H9 (cell line): ENCODE data around the gene MAP3K20. TPM values are rescaled to one million over a fixed set of nuclear protein-coding genes. Genes with fewer than 3 reads are reported as not detected.

Experiments
- DNase-seq: peaks from one replicate; pipeline ENCODE4 v3.0.0-alpha.2; 2017
- H2AFZ ChIP-seq: one replicate; pipeline ENCODE4 v1.6.1; 2013; ENCODE audit warnings: mild to moderate bottlenecking, low read length, control low read depth, moderate library complexity
- H2AK5ac ChIP-seq: 2 replicates; pipeline ENCODE4 v1.6.1; 2013; ENCODE audit warnings: low read length, control low read depth, mixed read lengths; ENCODE audit not compliant: insufficient read length
- H2BK120ac ChIP-seq: one replicate; pipeline ENCODE4 v1.6.1; 2013; ENCODE audit warnings: low read depth, mild to moderate bottlenecking, low read length, control low read depth, inconsistent platforms; ENCODE audit not compliant: poor library complexity, severe bottlenecking
- H2BK12ac ChIP-seq: 2 replicates; pipeline ENCODE4 v1.6.1; 2013; ENCODE audit warnings: low read length, control low read depth, mixed read lengths, low read depth; ENCODE audit not compliant: insufficient read length
- H2BK15ac ChIP-seq: 2 replicates; pipeline ENCODE4 v1.6.1; 2013; ENCODE audit warnings: low read depth, low read length, control low read depth
- H2BK20ac ChIP-seq: one replicate; pipeline ENCODE4 v1.6.1; 2013; ENCODE audit warnings: low read depth, mild to moderate bottlenecking, low read length, control low read depth, inconsistent platforms; ENCODE audit not compliant: poor library complexity, severe bottlenecking
- H2BK5ac ChIP-seq: 2 replicates; pipeline ENCODE4 v1.6.1; 2013; ENCODE audit warnings: low read length, control low read depth, mixed read lengths; ENCODE audit not compliant: insufficient read length
- H3K14ac ChIP-seq: 2 replicates; pipeline ENCODE4 v1.6.1; 2013; ENCODE audit warnings: low read length, control low read depth; ENCODE audit not compliant: insufficient read depth
- H3K18ac ChIP-seq: 2 replicates; pipeline ENCODE4 v1.6.1; 2013; ENCODE audit warnings: low read depth, mild to moderate bottlenecking, mixed read lengths, low read length, control low read depth; ENCODE audit not compliant: insufficient read length
- H3K23ac ChIP-seq: 2 replicates; pipeline ENCODE4 v1.6.1; 2013; ENCODE audit warnings: low read length, control low read depth, mixed read lengths, low read depth; ENCODE audit not compliant: insufficient read length
- H3K23me2 ChIP-seq: 2 replicates; pipeline ENCODE4 v1.6.1; 2013; ENCODE audit warnings: low read depth, mild to moderate bottlenecking, mixed read lengths, low read length, control low read depth; ENCODE audit not compliant: insufficient read length, poor library complexity, severe bottlenecking
- H3K27ac ChIP-seq: 2 replicates; pipeline ENCODE4 v1.5.1; 2013; ENCODE audit warnings: low read length, control low read depth, mixed read lengths, low read depth; ENCODE audit not compliant: insufficient read length
- H3K27me3 ChIP-seq: 2 replicates; pipeline ENCODE4 v1.6.1; 2013; ENCODE audit warnings: low read length, control low read depth, inconsistent platforms; ENCODE audit not compliant: insufficient read depth
- H3K4ac ChIP-seq: 2 replicates; pipeline ENCODE4 v1.6.1; 2013; ENCODE audit warnings: low read depth, mild to moderate bottlenecking, control low read depth, inconsistent platforms, low read length, moderate library complexity
- H3K4me1 ChIP-seq: 2 replicates; pipeline ENCODE4 v1.6.1; 2013; ENCODE audit warnings: low read length, control low read depth, inconsistent platforms; ENCODE audit not compliant: insufficient read depth
- H3K4me2 ChIP-seq: 2 replicates; pipeline ENCODE4 v1.6.1; 2013; ENCODE audit warnings: low read length, control low read depth, mixed read lengths; ENCODE audit not compliant: insufficient read length, insufficient read depth
- H3K56ac ChIP-seq: 2 replicates; pipeline ENCODE4 v1.6.1; 2013; ENCODE audit warnings: low read depth, mild to moderate bottlenecking, mixed read lengths, low read length, control low read depth; ENCODE audit not compliant: insufficient read length
- H3K79me1 ChIP-seq: 2 replicates; pipeline ENCODE4 v1.6.1; 2013; ENCODE audit warnings: low read depth, mild to moderate bottlenecking, moderate library complexity, low read length, control low read depth, inconsistent platforms; ENCODE audit not compliant: insufficient read depth, poor library complexity, severe bottlenecking
- H3K79me2 ChIP-seq: 2 replicates; pipeline ENCODE4 v1.6.1; 2013; ENCODE audit warnings: low read length, control low read depth, inconsistent platforms; ENCODE audit not compliant: insufficient read depth
- H3K9ac ChIP-seq: 2 replicates; pipeline ENCODE4 v1.6.1; 2013; ENCODE audit warnings: low read length, control low read depth, mixed read lengths; ENCODE audit not compliant: insufficient read length; ENCODE audit errors: extremely low read depth
- H3K9me3 ChIP-seq: one replicate; pipeline ENCODE4 v1.6.1; 2013; ENCODE audit warnings: low read depth, low read length, inconsistent platforms; ENCODE audit not compliant: control insufficient read depth
- H3T11ph ChIP-seq: one replicate; pipeline ENCODE4 v1.6.1; 2013; ENCODE audit warnings: mild to moderate bottlenecking, low read length, control low read depth, inconsistent platforms
- H4K20me1 ChIP-seq: one replicate; pipeline ENCODE4 v1.6.1; 2013; ENCODE audit not compliant: control insufficient read depth, insufficient read length, insufficient read depth
- H4K5ac ChIP-seq: 2 replicates; pipeline ENCODE4 v1.6.1; 2013; ENCODE audit warnings: low read depth, mild to moderate bottlenecking, mixed read lengths, low read length, control low read depth; ENCODE audit not compliant: insufficient read length
- H4K8ac ChIP-seq: replicated peaks from 2 replicates; pipeline ENCODE4 v1.6.1; 2013; ENCODE audit warnings: low read length, control low read depth, mixed read lengths, low read depth; ENCODE audit not compliant: insufficient read length
- H4K91ac ChIP-seq: 2 replicates; pipeline ENCODE4 v1.6.1; 2013; ENCODE audit warnings: low read depth, mild to moderate bottlenecking, moderate library complexity, mixed read lengths, low read length, control low read depth; ENCODE audit not compliant: insufficient read length
- H3K27ac Mint-ChIP-seq, 3 experiments: 2 replicates in 2 of 3; 3 replicates in 1 of 3; pipeline ENCODE4 v1.8.0; 2020 to 2021; ENCODE audit warnings: mixed read lengths in 3 of 3, mild to moderate bottlenecking in 1 of 3, moderate library complexity in 1 of 3
- H3K27me3 Mint-ChIP-seq: 2 replicates; pipeline ENCODE4 v1.8.0; 2021; ENCODE audit warnings: low read depth, mild to moderate bottlenecking, moderate library complexity, mixed read lengths
- H3K36me3 Mint-ChIP-seq, 3 experiments: 2 replicates in 2 of 3; 3 replicates in 1 of 3; pipeline ENCODE4 v1.8.0; 2020 to 2021; ENCODE audit warnings: low read depth in 3 of 3, mixed read lengths in 3 of 3; ENCODE audit not compliant: insufficient read depth in 1 of 3
- H3K4me1 Mint-ChIP-seq, 2 experiments: 2 replicates each; pipeline ENCODE4 v1.8.0; 2020; ENCODE audit warnings: mixed read lengths in 2 of 2
- H3K4me3 Mint-ChIP-seq, 2 experiments: 2 replicates in 1 of 2; 3 replicates in 1 of 2; pipeline ENCODE4 v1.8.0; 2020 to 2021; ENCODE audit warnings: mild to moderate bottlenecking in 2 of 2, mixed read lengths in 2 of 2, moderate library complexity in 1 of 2
- H3K9me3 Mint-ChIP-seq, 2 experiments: 2 replicates in 1 of 2; 3 replicates in 1 of 2; pipeline ENCODE4 v1.8.0; 2020; ENCODE audit warnings: mild to moderate bottlenecking in 2 of 2, mixed read lengths in 2 of 2, moderate library complexity in 1 of 2
- WGBS: extraction: QIAGEN DNeasy Blood & Tissue Kit; methylation state at CpG from one replicate; pipeline ENCODE4 v1.1.7; 2013; ENCODE audit warnings: missing lambda C conversion rate, low lambda C conversion rate, mixed read lengths; ENCODE audit not compliant: insufficient read length; ENCODE audit errors: extremely low coverage; 5-methylcytosine and 5-hydroxymethylcytosine counted together
- total RNA-seq: library from RNA; stranded (reverse); gene quantifications from 2 replicates; pipeline ENCODE4 v1.2.1, GENCODE V29; 2021
- TF ChIP-seq, protein P1 (sequence below): fragments of 200-600 bp; sonication (generic); conservative IDR thresholded peaks from 3 replicates; pipeline ENCODE4 v1.8.0; 2021; ENCODE audit warnings: antibody characterized with exemption, mild to moderate bottlenecking

The MAP3K20 gene
- total RNA-seq, 1 experiment from 2014 or later = 8.7 TPM

DNA sequence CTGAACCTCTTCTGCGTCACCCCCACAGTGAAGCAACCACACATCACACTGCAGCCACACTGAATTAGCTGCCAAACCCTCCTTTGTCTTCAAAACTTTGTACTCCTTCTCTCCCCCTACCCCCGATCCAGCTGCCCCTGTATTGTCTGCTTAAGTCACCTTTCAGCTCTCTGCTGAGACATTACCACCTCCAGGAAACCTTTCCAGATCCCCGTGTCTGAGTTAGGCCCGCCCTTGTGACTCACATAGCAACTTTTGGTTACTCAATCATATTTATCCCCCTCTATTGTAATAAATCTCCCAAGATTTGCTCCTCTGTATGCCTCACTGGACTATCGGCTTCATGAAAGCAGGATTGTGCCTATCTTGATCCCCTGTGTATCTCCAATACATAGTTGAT, 196.2 kb downstream of the MAP3K20 start:
- Histone ChIP-seq H2AFZ (no peak overlapping the region), H4K91ac (no peak overlapping the region), H3K23me2 (no peaks in the 10 kb centered on the region)

More for the DNA sequence above, 196.2 kb downstream of the MAP3K20 start:
- peaks cover 18 to 25% of the 10 kb centered on the region in 2 experiments for H3K4me1 Mint-ChIP-seq
- Histone ChIP-seq H3K56ac (no peak overlapping the region), H4K20me1 (no peaks in the 10 kb centered on the region), H4K5ac (no peak overlapping the region), H2BK5ac (no peak overlapping the region), H2BK120ac (no peak overlapping the region), H3K4me2 (no peak overlapping the region), H2BK12ac (no peak overlapping the region), H3K4me1 (peaks cover 4% of the 10 kb centered on the region; the same call in 1 of the 2 replicates), H3K27me3 (no peaks in the 10 kb centered on the region), H3K4ac (no peak overlapping the region), H4K8ac (no peak overlapping the region), H3K79me2 (no peaks in the 10 kb centered on the region), H3K79me1 (no peaks in the 10 kb centered on the region), H3K27ac (no peak overlapping the region), H2BK15ac (no peak overlapping the region), H2BK20ac (no peak overlapping the region), H2AK5ac (no peak overlapping the region), H3K18ac (no peak overlapping the region), H3K9ac (no peak overlapping the region), H3K9me3 (no peaks in the 10 kb centered on the region), H3K14ac (no peak overlapping the region), H3K23ac (no peak overlapping the region), H3T11ph (no peak overlapping the region)
- H3K9me3 Mint-ChIP-seq = peaks cover 6% of the 10 kb centered on the region in 2 experiments; a peak in 3 of 5 replicates
- TF ChIP-seq, protein P1, sequence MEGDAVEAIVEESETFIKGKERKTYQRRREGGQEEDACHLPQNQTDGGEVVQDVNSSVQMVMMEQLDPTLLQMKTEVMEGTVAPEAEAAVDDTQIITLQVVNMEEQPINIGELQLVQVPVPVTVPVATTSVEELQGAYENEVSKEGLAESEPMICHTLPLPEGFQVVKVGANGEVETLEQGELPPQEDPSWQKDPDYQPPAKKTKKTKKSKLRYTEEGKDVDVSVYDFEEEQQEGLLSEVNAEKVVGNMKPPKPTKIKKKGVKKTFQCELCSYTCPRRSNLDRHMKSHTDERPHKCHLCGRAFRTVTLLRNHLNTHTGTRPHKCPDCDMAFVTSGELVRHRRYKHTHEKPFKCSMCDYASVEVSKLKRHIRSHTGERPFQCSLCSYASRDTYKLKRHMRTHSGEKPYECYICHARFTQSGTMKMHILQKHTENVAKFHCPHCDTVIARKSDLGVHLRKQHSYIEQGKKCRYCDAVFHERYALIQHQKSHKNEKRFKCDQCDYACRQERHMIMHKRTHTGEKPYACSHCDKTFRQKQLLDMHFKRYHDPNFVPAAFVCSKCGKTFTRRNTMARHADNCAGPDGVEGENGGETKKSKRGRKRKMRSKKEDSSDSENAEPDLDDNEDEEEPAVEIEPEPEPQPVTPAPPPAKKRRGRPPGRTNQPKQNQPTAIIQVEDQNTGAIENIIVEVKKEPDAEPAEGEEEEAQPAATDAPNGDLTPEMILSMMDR = no peak
- no peaks in the 10 kb centered on the region for H3K27me3 Mint-ChIP-seq
- no peaks in the 10 kb centered on the region; a peak in 1 of 7 replicates for H3K36me3 Mint-ChIP-seq
- H3K4me3 Mint-ChIP-seq = no peak overlapping the region
- no peak overlapping the region for H3K27ac Mint-ChIP-seq
- WGBS = no CpG with 5 or more reads among the region's 5 CpGs
- no peak for DNase-seq
